ENCODE measurements around the gene ERV3-1.

GRCh38 chr7:64946772-64947171 is 59.7 kb downstream of the ERV3-1 start:
- TF ChIP-seq, protein P1, sequence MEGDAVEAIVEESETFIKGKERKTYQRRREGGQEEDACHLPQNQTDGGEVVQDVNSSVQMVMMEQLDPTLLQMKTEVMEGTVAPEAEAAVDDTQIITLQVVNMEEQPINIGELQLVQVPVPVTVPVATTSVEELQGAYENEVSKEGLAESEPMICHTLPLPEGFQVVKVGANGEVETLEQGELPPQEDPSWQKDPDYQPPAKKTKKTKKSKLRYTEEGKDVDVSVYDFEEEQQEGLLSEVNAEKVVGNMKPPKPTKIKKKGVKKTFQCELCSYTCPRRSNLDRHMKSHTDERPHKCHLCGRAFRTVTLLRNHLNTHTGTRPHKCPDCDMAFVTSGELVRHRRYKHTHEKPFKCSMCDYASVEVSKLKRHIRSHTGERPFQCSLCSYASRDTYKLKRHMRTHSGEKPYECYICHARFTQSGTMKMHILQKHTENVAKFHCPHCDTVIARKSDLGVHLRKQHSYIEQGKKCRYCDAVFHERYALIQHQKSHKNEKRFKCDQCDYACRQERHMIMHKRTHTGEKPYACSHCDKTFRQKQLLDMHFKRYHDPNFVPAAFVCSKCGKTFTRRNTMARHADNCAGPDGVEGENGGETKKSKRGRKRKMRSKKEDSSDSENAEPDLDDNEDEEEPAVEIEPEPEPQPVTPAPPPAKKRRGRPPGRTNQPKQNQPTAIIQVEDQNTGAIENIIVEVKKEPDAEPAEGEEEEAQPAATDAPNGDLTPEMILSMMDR (IDR thresholded peaks at IDR 0.05): no peak
- TF ChIP-seq POLR2A (IDR thresholded peaks at IDR 0.05): no peak

All from Peyer's patch (tissue), 4 donors.